ENCODE data around the gene SLC24A4.

DNA sequence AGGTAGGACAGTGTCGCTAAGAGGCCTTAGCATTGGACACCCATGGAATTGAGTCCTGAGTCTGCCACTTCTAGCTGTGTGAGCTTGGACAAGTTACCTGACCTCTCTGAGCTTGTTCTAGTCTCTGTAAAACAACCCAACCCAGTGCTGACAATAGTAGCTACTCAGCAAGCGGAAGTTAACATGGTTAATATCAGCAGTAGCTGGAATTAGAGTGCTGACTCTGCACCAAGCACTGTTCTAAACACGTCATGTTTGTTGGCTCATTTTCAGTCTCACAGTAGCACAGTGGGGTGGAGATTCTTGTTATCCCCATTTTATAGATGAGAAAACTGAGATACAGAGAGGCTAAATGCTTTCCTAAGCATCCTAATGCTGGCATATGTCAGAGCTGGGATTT, 143.1 kb downstream of the SLC24A4 start:
- TF ChIP-seq, protein P1, sequence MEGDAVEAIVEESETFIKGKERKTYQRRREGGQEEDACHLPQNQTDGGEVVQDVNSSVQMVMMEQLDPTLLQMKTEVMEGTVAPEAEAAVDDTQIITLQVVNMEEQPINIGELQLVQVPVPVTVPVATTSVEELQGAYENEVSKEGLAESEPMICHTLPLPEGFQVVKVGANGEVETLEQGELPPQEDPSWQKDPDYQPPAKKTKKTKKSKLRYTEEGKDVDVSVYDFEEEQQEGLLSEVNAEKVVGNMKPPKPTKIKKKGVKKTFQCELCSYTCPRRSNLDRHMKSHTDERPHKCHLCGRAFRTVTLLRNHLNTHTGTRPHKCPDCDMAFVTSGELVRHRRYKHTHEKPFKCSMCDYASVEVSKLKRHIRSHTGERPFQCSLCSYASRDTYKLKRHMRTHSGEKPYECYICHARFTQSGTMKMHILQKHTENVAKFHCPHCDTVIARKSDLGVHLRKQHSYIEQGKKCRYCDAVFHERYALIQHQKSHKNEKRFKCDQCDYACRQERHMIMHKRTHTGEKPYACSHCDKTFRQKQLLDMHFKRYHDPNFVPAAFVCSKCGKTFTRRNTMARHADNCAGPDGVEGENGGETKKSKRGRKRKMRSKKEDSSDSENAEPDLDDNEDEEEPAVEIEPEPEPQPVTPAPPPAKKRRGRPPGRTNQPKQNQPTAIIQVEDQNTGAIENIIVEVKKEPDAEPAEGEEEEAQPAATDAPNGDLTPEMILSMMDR (IDR thresholded peaks at IDR 0.05; ENCODE audit: extremely low read depth in 1 of 2, insufficient read depth in 1 of 2, low read depth in 1 of 2, low read length in 2 of 2) = no peak
- TF ChIP-seq POLR2AphosphoS5 (IDR thresholded peaks at IDR 0.05; ENCODE audit: insufficient read depth, low read depth, low read length) = no peak

Data from endothelial cell of umbilical vein (primary cell).